Measurements from ENCODE around the gene PRKCH.

PRKCH gene

DNA sequence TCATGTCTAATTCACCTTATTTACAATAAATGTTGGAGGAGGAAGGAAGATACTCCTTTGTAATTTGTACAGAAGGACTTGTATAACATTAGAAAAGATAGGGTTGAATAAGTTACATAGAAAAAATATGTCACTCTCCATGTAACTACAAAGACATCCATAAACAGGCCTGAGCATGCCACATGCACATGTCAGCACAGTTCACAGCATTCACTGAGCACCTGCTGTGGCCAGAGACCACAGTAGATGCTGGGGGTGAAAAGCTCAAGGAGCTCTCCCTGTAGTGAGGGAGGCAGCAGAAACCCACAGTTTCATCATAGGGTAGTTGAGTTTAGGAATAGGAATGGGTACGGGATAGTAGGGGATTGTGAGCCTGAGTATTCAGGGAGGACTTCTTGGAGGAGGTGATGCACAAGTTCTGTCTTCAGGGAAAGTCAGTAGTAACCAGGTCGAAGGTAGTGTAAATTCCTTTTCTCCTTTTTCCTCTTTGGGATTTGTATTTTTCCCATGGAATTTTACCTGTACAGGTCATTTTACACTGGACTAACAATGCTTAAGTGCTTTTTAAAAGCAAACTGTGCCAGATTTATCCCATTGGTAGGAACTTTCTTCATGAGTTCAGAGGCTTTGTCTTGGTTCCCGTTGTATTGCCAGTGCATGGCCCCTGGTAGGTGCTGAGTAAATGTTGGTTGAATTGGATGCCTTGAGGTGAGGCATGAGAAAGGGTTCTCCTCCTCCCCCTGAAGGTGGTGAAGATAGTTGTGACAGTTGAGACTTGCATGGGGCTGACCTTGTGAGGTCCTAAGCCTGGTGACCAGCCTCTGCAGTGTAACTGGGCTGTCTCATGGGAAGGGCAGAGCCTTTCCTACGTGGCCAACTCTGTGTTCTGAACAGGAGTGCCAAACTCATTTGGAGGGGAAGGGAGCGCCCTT is 20.2 kb downstream of the PRKCH start:
- no peak for DNase-seq (ENCODE audit: low read depth)
- TF ChIP-seq, protein P1, sequence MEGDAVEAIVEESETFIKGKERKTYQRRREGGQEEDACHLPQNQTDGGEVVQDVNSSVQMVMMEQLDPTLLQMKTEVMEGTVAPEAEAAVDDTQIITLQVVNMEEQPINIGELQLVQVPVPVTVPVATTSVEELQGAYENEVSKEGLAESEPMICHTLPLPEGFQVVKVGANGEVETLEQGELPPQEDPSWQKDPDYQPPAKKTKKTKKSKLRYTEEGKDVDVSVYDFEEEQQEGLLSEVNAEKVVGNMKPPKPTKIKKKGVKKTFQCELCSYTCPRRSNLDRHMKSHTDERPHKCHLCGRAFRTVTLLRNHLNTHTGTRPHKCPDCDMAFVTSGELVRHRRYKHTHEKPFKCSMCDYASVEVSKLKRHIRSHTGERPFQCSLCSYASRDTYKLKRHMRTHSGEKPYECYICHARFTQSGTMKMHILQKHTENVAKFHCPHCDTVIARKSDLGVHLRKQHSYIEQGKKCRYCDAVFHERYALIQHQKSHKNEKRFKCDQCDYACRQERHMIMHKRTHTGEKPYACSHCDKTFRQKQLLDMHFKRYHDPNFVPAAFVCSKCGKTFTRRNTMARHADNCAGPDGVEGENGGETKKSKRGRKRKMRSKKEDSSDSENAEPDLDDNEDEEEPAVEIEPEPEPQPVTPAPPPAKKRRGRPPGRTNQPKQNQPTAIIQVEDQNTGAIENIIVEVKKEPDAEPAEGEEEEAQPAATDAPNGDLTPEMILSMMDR (IDR thresholded peaks at IDR 0.05; ENCODE audit: low read depth, low read length, missing control alignments), result no peak
- no peak overlapping the region for H3K4me3 ChIP-seq (ENCODE audit: low read depth, low read length)

DNA sequence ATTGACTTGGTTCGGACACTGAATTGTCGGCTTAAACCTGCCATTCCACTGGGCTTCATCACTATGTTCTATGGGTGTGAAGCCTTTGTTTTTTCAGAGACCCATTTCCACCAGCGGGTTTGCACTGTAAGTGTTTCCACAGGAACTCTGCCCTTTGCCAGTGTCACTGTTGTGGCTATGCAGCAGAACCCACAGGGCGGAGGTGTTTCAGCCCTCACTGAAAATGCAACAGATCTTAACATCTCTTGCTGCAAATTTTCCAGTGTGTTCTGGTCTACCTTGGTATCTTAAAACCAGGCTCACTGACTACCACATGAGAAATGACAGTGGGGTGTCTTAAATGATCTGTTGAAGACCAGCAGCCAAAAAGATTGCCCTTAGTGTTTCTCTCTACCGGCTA is 21.1 kb downstream of the PRKCH start:
- TF ChIP-seq, protein P1 (IDR thresholded peaks at IDR 0.05; ENCODE audit: low read depth, low read length, missing control alignments), result no peak
- DNase-seq (ENCODE audit: low read depth), result no peak
- H3K4me3 ChIP-seq (ENCODE audit: low read depth, low read length), result no peak overlapping the region; the same call in 1 of the 2 replicates

DNA sequence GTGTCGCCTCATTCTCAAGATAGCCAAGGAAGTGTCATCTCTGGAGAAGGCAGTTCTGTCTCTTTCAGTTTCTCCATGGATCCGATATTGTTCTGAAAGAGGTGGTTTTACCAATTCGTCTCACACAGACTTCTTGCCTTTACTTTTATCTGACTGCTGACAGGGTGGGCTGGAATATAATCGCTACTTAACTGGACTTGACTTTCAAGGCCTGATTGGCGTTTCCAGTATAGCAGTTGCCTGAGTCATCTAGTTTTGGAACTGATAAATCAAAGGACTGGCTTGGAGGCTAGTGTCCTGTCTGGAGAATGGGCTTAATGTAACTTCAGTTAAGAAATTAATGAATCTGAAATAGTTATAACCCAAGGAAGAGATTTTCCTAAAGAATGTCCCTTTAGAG is 21.6 kb downstream of the PRKCH start:
- peak overlapping the region; percentile 8; the same call in 1 of the 2 replicates for H3K4me3 ChIP-seq (ENCODE audit: low read depth, low read length)
- no peak for DNase-seq (ENCODE audit: low read depth)
- TF ChIP-seq, protein P1 (IDR thresholded peaks at IDR 0.05; ENCODE audit: low read depth, low read length, missing control alignments), result no peak

DNA sequence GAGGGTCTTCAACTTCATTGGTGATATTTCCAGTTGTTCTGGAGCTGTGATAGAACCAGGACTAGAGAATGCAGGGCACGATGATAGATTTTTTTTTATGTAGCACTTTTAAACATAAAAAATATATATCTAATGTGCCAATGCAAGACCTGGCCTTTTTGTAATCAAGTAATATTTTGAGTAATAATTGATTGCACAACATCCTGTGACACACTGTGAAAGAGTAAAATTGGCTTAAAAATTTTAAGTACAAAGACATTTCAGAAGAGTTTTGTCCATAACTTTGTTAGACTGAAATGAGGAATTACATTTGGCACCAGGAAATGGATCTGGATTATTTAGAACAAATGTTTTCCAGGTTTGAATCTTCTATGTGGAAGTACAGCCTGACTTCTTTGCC is 22.1 kb downstream of the PRKCH start:
- no peak for DNase-seq (ENCODE audit: low read depth)
- TF ChIP-seq, protein P1 (IDR thresholded peaks at IDR 0.05; ENCODE audit: low read depth, low read length, missing control alignments), result no peak
- no peak overlapping the region for H3K4me3 ChIP-seq (ENCODE audit: low read depth, low read length)

DNA sequence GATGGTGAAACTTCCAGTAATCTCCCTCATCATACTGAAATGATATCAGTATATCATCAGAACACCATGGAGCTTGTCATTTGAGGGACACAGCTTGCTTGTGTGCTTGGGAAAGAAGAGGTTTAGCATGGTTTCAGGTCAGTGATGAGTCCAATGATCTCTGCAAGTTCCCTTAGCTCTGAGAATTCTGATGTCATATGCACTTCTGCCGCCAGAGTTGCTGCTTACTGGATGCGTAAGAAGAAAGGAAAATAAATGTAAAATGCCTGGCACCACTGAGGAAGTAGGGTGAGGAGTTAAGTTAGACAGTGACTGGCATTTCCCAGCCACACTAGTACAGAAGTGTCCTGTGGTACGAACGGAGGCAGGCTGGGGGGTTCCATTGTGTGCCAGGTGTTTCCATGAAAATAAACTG is 22.6 kb downstream of the PRKCH start:
- TF ChIP-seq, protein P1 (IDR thresholded peaks at IDR 0.05; ENCODE audit: low read depth, low read length, missing control alignments), result no peak
- H3K4me3 ChIP-seq (ENCODE audit: low read depth, low read length), result no peak overlapping the region
- DNase-seq (ENCODE audit: low read depth), result no peak

DNA sequence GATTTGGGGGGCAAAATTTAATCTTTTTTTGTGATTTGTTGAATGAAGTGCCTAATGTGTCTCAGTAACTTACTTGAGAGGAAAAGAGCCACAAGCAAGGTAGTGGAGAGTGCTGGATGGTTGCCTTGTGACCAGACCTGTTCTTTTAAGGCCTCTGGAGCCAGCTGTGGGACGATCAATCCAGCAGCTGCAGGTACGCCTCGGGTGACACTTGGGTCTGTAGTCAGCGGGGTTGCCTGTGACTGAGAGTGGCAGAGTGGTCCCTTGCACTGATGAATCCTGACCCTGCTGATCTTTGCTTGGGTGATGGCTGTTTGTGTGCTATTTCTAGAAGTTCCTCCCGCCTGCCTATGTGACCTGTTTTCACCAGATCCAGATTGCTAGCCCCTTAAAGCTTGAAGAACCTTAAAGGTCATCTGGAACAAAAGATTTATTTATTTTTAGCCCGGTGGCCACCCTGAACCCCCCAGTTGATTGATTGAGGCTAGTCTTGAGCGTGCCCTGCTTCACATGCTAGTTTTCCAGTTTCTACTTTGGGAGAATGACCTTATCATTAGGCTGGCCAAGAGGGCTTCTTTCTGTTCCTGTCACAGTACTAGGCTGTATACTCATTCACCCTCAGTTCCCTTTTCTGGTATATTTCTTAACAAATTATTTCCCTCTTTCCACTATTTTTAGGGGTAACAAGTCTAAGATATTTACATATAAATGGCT is 23.2 kb downstream of the PRKCH start:
- TF ChIP-seq, protein P1 (IDR thresholded peaks at IDR 0.05; ENCODE audit: low read depth, low read length, missing control alignments), result no peak
- no peak for DNase-seq (ENCODE audit: low read depth)
- peak overlapping the region; percentile 8; the same call in 1 of the 2 replicates for H3K4me3 ChIP-seq (ENCODE audit: low read depth, low read length)
